GM12872 (cell line): ENCODE results near the gene TBL1X.

ENCODE experiments used
- TF ChIP-seq, protein P1 (sequence below): IDR thresholded peaks from 3 replicates; pipeline ENCODE4 v1.5.1; 2011; ENCODE audit warnings: low read depth, mild to moderate bottlenecking, low read length, moderate library complexity; ENCODE audit not compliant: insufficient read depth

TBL1X gene

DNA sequence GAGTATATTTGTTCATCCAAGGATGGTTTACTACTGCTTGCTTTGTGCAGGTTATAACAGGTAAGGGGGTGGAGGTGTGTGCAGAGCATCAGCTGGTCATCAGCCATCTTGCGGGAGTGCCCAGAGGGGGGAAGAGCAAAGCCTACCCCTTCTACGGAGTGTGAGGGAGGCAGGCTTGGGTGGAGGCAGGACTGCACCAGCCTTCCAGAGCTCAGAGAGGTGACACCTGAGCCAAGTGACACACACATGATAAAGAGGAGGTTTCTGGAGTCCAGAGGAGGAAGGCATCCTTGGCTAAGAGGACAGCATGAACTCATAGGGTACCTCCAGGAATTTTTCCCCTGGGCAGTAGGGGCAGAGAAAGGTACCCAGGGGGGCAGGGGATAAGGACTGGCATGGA is 126.6 kb downstream of the TBL1X start:
- TF ChIP-seq, protein P1, sequence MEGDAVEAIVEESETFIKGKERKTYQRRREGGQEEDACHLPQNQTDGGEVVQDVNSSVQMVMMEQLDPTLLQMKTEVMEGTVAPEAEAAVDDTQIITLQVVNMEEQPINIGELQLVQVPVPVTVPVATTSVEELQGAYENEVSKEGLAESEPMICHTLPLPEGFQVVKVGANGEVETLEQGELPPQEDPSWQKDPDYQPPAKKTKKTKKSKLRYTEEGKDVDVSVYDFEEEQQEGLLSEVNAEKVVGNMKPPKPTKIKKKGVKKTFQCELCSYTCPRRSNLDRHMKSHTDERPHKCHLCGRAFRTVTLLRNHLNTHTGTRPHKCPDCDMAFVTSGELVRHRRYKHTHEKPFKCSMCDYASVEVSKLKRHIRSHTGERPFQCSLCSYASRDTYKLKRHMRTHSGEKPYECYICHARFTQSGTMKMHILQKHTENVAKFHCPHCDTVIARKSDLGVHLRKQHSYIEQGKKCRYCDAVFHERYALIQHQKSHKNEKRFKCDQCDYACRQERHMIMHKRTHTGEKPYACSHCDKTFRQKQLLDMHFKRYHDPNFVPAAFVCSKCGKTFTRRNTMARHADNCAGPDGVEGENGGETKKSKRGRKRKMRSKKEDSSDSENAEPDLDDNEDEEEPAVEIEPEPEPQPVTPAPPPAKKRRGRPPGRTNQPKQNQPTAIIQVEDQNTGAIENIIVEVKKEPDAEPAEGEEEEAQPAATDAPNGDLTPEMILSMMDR = no peak

- TF ChIP-seq, protein P1 = no peak
These were observed 128.9 kb downstream of the TBL1X start for GRCh38 chrX:9593756-9594155.

GRCh38 chrX:9595174-9595573 is 130.3 kb downstream of the TBL1X start:
- TF ChIP-seq, protein P1 = no peak

GRCh38 chrX:9596837-9597236 is 132.0 kb downstream of the TBL1X start:
- TF ChIP-seq, protein P1 = no peak

GRCh38 chrX:9597361-9598035 is 132.6 kb downstream of the TBL1X start:
- TF ChIP-seq, protein P1 = no peak

DNA sequence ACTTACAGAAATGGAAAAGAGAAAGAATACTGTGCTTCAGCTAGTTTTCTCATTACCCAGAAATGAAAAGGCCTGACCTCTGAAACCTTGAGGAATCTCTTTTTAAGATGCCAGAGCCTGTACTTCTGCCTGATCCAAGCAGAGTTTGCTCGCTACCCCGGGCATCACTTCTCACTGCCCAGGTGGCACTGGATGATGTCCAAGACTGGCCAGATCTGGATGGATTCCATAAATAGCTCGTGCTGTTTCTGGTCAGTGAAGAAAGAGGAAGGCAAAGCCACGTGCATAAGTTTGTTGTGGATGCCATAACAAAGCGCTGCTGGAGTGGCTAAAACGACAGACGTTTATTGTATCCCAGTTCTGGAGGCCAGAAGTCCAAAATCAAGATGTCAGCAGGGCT is 133.5 kb downstream of the TBL1X start:
- TF ChIP-seq, protein P1 = no peak

DNA sequence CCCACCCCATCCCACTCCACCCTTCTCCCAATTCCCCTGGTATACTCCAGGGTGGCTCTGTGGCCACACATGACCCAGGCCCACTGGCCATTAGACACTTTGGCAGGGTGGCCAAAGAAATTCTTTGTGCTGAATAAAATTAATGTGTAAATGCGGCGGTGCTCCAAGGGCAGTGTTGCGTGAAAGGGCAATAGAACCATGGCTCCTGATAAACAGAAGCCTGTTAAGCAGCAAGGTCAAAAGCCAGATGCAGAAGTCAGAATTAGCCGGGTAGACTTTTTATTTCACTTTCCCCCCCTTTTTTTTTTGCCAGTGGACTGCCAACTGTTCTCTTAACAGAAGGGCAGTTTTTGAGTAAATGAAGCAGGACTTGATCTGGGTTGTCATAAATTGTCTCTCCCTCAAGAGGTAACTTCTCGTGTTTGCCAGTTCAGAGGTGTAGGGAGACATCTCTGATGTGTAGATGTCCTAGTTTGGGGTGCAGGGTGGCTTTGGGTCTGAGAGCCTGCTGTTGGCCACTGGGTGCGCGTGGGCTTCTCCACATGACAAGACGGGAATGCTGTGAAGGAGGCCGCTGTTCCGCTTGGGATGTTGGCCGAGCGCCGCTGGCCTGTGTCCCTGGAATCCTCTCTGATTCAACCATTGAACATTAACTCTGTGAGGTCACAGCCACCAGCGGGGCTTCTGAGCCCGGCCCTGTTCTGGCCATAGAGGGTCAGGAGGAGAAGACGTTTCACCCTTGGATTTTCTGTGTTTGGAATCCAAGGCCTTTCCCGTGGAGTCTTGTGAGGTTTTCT is 139.5 kb downstream of the TBL1X start:
- TF ChIP-seq, protein P1 = no peak
